ENCODE data around the gene SLC25A1. TPM values are rescaled to one million over a fixed set of nuclear protein-coding genes. Genes with fewer than 3 reads are reported as not detected.
"Not testable (repeated sequence)": the region's sequence is repeated elsewhere in the genome, so short reads cannot be mapped to it uniquely, and the experiment has no call there.

SLC25A1 gene
- total RNA-seq, 1 experiment from 2014 or later: 77.8 TPM

DNA sequence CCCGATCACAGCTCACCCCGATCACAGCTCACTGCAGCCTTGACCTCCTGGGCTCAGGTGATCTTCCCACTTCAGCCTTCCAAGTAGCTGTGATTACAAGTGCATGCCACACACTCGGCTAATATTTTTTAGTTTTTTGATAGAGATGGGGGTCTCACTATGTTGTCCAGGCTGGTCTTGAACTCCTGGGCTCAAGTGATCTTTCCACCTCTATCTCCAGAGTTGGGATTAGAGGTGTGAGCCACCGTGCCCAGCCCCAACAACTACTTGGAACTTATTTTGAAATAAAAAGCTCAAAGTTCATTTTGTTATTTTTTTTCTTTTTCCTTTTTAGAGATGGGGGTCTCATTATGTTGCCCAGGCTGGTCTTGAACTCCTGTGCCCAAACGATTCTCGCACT, 27.8 kb upstream of the SLC25A1 start:
- no peak for DNase-seq (ENCODE audit: low spot score)

- no peak for DNase-seq (ENCODE audit: low spot score)
These were observed 26.1 kb upstream of the SLC25A1 start for GRCh38 chr22:19204640-19205039.

- no peak for DNase-seq (ENCODE audit: low spot score)
These were observed 25.3 kb upstream of the SLC25A1 start for GRCh38 chr22:19203834-19204233.

GRCh38 chr22:19202799-19203186, 24.3 kb upstream of the SLC25A1 start:
- DNase-seq (ENCODE audit: low spot score): not testable (repeated sequence)

GRCh38 chr22:19201869-19202798, 23.6 kb upstream of the SLC25A1 start:
- DNase-seq (ENCODE audit: low spot score): no peak

- DNase-seq (ENCODE audit: low spot score): no peak
These were observed 22.8 kb upstream of the SLC25A1 start for GRCh38 chr22:19201130-19201868.

DNA sequence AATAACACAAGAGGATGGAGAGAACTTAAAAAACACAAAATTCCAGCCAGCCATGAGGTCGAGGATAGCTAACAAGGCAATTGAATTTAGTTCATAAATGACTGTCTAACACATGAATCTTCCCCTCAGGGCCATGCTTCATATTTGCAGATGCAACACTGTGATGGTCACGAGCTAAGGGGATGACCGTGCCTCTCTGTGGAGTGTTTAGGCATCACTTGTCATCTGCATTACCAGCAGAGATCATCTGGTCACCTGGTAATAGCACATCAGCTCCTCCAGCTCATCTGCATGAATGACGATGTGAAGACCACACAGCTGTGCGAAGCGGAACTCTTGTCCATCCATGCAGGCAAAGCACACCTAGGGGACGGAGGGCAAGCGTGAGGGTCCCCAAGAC, 20.9 kb upstream of the SLC25A1 start:
- no peak for DNase-seq (ENCODE audit: low spot score)

DNA sequence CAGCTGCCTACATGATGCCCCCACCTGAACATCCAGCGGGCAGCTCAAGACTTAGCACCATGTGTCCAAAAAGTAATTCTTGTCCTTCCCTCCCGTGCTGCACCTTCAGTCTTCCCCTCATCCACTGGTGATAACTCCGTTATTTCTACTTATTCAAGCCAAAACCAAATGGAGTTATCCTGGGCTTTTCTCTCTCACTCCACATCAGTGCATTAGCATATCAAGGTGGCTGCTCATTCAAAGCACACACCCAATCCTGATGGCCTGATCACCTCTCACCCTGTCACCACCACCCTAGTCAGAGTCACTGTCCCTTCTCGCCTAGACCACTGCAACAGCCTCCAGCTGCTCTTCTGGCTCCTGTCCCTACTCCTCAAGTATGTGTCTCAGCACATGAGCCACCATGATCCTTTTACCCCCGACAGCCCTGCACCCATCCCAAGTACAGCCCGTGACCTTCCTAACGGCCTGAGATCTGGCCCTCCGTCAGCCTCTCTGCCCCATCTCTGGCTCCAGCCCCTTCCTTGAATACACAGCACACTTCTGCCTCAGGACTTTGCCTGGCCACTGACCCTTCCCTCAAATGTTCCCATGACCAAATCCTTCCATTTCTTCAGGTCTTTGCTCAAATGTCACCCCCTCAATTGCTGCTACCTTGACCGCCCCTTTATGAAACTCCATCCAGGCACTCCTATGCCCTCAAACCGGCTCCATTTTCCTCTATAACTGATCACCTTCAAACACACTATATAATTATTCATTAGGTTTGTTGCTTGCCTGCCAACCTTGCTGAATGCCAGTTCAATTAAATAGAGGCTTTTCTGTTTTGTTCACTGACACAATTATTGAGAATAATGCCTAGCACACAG, 19.7 kb upstream of the SLC25A1 start:
- DNase-seq (ENCODE audit: low spot score): no peak

GRCh38 chr22:19196841-19197612, 18.5 kb upstream of the SLC25A1 start:
- DNase-seq (ENCODE audit: low spot score): no peak

GRCh38 chr22:19195796-19196731, 17.5 kb upstream of the SLC25A1 start:
- no peak for DNase-seq (ENCODE audit: low spot score)

DNA sequence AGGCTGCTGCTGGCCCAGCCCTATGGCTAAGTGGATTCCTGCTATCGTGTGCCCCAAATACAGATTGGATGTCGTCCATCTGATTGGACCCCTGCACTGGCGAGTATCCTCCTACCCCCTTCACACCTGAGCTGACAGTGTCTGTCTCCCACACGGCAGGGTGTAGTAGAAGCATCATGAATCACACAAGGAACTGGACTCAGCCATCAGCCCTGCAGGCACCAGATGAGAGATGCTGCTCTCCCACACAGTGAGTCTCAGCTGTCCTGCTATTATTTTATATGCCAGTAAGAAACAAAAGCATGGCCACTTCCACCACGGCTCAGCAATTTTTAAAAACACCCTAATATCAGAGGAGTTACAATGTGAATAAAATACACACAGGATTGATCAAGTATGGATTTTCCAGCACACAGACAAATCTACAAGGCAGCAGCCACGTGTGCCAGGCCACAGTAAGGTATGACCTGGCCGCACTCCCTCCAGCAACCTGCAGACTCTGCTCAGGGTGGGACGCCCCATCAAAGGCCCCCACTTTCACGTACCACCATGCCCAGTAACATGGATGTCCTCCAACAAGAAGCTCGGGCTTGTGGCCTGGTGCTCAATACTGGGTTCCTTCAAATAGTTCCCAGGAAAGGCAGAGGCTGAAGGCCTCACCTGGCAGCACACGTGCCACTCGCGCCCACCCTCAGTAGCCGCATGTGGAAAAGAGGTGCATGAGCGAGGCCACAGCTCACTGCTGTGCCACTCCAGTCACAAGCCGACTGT, 16.4 kb upstream of the SLC25A1 start:
- no peak for DNase-seq (ENCODE audit: low spot score)

- DNase-seq (ENCODE audit: low spot score): no peak
These were observed 15.3 kb upstream of the SLC25A1 start for GRCh38 chr22:19193879-19194278.

DNA sequence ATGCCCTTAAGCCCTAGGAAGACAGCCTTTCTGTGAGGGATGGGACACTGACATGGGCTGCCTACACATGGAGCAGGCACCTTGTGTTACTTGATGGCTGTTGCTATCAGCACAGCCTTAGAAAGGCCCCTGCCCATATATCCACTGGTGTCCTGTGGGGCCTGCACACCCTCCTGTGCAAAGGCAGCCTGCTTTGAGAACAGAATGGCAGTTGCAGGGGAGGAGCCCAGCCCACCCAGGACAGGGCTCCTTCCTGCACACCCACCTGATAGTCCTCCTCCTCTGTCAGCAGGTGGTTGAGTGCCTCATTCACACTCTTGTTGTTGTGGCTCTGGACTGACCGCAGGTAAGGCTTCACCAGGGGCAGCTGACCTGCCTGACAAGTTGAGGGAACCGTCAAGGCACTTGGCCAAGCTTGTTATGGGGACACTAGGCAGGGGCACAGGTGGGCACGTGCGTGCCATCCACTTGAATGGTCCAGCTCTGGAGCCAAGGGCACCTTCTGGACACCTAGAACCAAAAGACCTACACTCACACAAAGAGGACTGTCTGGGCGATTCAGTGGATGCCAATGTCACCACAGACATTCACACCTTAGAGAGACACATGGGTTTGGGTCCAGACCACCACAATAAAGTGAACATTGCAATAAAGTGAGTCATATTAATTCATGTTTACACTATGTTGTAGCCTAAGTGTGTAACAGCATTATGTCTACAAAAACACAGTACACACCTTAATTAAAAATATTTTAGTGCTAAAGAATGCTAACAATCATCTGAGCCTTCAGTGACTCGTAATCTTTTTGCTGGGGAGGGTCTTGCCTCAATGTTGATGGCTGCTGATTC, 9.4 kb upstream of the SLC25A1 start:
- no peak for DNase-seq (ENCODE audit: low spot score)

DNA sequence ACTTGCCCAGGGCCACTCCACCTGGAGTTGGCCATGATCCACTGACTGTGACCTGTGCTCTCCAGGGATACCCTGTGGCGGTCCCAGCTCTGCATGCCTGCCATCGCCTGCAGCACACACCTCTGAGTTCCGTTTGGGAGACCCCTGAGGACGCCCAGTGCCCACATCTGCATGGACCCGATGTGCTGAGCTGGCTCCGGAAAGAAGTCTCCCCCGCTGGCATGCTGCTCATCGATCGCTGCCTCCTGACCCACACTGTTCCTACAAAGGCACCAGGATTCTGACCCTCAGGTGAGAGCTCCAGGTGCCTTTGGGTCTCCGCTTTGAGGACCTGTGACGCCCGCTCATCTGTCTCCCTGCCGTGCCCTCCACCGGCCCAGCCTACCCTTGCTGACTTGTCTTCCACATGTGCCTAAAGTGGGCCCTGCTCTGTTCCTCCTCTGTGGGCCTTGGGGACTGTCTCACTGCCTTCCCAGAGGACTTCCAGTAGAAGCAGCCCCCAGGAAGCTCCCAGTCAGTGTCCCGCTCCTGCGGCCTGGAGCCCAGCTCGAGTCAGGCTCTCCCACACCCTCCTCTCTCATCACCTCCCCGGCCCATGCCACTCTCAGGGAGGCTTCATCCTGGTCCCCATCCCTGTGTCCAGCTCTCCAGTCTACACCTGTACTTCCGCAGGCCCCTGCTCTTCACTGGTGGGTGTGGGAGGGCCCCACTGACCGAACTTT, 5.9 kb upstream of the SLC25A1 start:
- no peak for DNase-seq (ENCODE audit: low spot score)

GRCh38 chr22:19183216-19183615, 4.7 kb upstream of the SLC25A1 start:
- DNase-seq (ENCODE audit: low spot score): no peak

- no peak for DNase-seq (ENCODE audit: low spot score)
These were observed 4.1 kb upstream of the SLC25A1 start for GRCh38 chr22:19182472-19183157.

All from H4 (cell line).